GM12872 (cell line): ENCODE results near the gene EYA3.

ENCODE experiments used
- TF ChIP-seq, protein P1 (sequence below): IDR thresholded peaks from 3 replicates; pipeline ENCODE4 v1.5.1; 2011; ENCODE audit warnings: low read depth, mild to moderate bottlenecking, low read length, moderate library complexity; ENCODE audit not compliant: insufficient read depth

The EYA3 gene

DNA sequence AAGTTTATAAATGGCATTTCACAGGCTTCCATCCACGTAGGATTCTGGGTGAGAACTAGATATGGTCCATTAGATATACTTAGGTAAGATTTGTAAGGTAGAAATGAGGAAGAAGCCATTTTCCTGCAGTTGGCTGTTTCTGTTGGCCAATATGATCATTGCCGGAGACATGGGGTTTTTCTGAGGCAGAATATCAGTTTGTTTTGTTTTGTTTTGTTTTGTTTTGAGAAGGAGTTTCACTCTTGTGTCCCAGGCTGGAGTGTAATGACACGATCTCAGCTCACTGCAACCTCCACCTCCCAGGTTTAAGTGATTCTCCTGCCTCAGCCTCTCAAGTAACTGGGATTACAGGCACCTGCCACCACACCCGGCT lies 8.7 kb upstream of the EYA3 start:
- TF ChIP-seq, protein P1, sequence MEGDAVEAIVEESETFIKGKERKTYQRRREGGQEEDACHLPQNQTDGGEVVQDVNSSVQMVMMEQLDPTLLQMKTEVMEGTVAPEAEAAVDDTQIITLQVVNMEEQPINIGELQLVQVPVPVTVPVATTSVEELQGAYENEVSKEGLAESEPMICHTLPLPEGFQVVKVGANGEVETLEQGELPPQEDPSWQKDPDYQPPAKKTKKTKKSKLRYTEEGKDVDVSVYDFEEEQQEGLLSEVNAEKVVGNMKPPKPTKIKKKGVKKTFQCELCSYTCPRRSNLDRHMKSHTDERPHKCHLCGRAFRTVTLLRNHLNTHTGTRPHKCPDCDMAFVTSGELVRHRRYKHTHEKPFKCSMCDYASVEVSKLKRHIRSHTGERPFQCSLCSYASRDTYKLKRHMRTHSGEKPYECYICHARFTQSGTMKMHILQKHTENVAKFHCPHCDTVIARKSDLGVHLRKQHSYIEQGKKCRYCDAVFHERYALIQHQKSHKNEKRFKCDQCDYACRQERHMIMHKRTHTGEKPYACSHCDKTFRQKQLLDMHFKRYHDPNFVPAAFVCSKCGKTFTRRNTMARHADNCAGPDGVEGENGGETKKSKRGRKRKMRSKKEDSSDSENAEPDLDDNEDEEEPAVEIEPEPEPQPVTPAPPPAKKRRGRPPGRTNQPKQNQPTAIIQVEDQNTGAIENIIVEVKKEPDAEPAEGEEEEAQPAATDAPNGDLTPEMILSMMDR, result no peak

DNA sequence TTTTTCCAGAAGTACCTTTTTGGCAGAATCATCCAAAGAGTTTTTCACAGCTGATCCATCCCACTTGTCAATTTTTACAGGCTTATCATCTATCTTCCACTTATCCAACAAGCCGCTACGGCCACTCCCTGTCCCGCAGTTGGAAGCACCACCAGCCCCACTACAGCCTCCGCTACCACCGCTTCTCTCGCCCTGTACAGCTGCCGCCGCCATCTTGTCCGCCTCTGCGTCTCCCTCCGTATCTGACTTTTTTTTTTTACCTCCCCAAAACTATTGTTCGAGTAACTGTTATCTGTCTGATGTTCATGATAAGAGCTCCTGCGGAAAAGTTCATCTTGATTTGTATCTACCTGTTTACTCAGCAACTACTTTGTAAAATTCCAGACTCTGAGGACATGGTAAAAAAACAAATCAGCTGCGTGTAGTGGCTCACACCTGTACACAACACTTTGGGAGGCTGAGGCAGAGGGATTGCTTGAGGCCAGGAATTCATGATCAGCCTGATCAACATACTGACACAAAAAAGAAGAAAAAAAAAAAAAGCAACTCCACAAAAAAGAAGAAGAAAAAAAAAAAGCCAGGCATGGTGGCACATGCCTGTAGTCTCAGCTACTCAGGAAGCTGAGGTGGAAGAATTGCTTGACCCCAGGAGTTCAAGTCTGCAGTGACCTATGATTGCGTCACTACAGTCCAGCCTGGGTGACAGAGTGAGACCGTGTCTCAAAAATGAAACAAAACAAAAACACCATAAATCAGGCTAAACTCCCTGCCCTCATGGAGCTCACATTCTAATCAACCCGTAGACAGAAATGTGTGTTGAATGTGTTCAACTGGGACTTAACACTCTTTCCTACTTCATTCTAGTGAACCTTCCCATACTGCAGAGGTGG lies 8.0 kb upstream of the EYA3 start:
- TF ChIP-seq, protein P1, result no peak

DNA sequence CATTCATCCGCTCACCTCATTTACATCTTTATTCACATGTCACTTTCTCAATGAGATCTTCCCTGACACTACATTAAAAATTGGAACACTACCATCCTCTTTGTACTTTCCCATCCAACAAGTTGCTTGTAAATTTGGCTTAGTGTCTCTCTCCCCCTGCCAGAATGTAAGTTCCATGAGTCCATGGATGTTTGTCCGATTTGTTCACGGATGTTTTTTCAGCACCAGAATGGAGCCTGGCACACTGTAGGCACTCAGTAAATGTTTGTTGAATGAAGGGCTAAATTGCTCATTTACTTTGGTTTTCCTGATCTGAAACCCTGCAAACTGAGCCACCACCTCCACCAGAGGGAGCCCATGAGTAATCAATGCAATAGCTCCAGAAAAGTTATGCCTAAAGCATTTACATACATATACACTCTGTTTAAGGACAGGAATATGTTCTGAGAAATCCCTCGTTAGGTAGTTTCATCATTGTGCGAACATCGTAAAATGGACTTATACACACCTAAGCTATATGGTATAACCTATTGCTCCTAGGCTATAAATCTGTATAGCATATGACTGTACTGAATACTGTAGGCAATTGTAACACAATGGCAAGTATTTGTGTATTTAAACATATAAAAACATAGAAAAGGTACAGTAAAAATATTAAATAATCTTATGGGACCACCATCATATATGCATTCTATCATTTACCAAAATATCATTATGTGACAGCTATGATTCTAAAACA lies 2.8 kb upstream of the EYA3 start:
- TF ChIP-seq, protein P1, result peak; percentile 81

DNA sequence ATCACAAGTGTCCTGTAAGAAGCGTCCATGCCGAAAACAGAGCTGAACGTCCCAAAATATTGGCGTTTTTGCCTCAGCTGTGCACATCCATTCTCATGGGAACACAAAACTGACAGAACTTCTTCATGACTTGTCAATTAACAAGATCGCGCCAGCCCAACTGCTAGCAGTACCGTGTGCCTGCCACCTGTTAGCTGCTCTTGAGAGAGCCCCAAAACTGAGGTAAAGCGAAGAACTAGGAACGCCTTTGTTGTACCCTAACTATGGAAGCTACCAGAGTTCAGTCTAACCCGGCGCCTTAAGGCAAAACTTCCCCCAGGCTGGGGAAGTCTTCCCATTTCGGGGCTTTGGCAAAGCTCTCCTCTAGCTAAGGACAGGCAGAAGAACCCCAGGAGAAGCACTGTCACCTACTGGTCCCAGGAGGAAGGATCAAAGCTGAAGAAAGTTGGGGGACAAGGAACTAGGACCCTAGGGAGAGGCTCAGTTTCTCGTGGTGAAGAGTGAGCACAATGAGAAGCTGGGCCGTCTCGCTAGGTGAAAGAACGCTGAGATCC lies 719 bp downstream of the EYA3 start:
- TF ChIP-seq, protein P1, result 0 out of 3 replicates have a peak, but pooled peaks have one; percentile 34

DNA sequence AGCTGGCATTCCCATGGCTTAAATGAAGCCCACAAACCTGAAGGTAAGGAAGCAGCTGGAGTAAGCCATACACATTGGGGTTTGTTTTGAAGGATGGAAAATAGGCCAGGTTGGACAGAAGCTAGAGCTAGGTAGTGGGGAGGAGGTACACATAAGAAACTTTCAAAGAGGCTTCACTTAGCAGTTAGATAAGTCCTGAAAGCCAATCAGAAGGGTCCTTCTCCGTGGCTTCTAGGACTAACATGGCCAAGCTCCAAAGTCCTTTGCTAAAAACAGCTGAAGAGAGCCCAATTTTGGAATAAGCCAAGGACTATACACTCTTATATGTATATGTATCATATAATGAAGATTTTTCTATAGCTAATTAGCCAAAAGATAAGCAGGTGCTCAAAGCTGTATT lies 1.8 kb downstream of the EYA3 start:
- TF ChIP-seq, protein P1, result no peak

DNA sequence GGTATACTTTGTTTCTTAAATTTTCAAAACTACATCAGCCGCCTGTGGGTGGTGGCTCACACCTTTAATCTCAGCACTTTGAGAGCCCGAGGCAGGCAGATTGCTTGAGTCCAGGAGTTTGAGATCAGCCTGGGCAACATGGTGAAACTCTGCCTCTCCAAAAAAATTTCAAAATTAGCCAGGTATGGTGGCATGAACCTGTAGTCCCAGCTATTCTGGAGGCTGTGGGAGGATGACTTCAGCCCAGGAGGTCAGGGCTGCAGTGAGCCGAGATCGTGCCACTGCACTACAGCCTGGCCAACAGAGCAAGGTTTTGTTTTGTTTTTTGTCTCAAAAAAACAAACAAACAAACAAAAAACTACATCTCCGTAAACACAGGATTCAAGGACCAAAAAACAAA lies 3.3 kb downstream of the EYA3 start:
- TF ChIP-seq, protein P1, result no peak

DNA sequence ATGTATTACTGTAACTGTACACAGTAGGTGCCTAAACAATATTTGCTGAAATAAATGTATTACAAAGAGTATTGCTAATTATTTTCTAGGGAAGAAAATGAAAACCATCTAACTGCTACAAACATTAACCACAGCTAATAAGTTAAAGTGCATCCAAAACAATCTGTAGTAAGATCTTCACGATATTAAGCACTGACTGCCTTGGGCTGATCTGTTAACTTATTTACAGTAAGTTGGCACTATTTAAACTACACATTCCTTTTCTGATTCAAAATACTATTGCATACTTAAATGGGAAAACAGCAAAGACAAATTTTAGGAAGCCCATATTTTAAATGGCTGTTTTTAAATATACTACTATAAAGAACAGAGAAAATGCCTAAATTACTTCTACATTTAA lies 4.5 kb downstream of the EYA3 start:
- TF ChIP-seq, protein P1, result no peak
